Measurements from ENCODE around the gene ATP1B3. TPM values are rescaled to one million over a fixed set of nuclear protein-coding genes. Genes with fewer than 3 reads are reported as not detected.
"Not testable (repeated sequence)": the region's sequence is repeated elsewhere in the genome, so short reads cannot be mapped to it uniquely, and the experiment has no call there.

ATP1B3 gene
- total RNA-seq, 4 donors from 2014 or later: 120 to 161 (median 140) TPM

DNA sequence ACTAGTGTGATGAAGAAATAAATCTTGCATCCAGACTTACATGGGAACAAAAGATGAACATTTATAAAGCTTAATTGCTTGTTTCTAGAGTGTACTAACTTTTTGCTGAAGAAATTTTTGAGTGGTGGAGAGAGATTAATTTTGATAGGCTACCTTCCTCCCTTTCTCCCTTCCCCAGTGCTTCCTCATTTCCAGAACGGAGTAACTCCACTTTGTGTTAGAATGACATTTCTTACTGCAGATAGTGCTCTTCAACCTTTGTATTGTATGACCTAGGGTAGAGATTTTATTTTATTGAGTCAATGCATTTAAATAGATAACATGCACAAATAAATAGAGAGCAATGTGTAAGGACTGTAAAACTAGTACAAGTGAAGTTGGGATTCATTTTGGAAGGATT, 1.9 kb downstream of the ATP1B3 start:
- DNase-seq (ENCODE audit: low spot score in 2 of 2): no peak
- H3K4me3 ChIP-seq (ENCODE audit: low read depth, poor library complexity, severe bottlenecking): no peak overlapping the region
- TF ChIP-seq CTCF (IDR thresholded peaks at IDR 0.05) (no peak), POLR2A (IDR thresholded peaks at IDR 0.05) (no peak)
- WGBS, 2 donors: 28 to 30% methylated on average over 1 of the region's 1 CpG
- intact Hi-C loops (cut with DNase I; ENCODE audit: low total_unique reads): loop anchor here (10.0 kb wide), 1 partner anchor 144 kb away; the partner anchor contains the start of gene RNF7

- DNase-seq (ENCODE audit: low spot score in 2 of 2): no peak
- intact Hi-C loops (cut with DNase I; ENCODE audit: low total_unique reads): loop anchor here (10.0 kb wide), 1 partner anchor 144 kb away; the partner anchor contains the start of gene RNF7
- no peak overlapping the region for H3K4me3 ChIP-seq (ENCODE audit: low read depth, poor library complexity, severe bottlenecking)
- no peak for TF ChIP-seq CTCF (IDR thresholded peaks at IDR 0.05)
- TF ChIP-seq POLR2A (IDR thresholded peaks at IDR 0.05): no peak
- WGBS, 2 donors: 38 to 51% methylated on average over 2 of the region's 2 CpGs
Measured at GRCh38 chr3:141878817-141879216, 2.4 kb downstream of the ATP1B3 start.

DNA sequence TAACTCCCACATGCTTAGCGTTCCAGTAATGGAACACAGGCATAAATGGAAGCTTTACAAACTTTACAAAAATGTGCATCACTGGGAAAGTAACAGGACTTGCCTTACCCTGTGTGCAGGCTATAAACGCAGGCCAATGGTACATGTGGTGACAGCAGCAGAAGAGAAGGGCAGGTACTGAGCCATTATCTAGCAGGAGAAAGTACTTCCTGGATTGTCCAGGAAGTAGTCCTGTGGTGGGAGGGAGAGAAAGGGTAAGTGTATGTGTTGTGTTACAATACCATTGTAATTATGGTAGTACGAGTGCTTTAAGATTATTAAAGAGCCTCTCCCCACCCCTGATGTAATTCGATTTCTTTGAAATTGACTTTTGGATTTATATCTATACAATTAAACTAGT, 5.3 kb downstream of the ATP1B3 start:
- 58 to 68% methylated on average over 4 of the region's 4 CpGs for WGBS, 2 donors
- TF ChIP-seq POLR2A (IDR thresholded peaks at IDR 0.05) (no peak), CTCF (IDR thresholded peaks at IDR 0.05) (no peak)
- intact Hi-C loops (cut with DNase I; ENCODE audit: low total_unique reads): no loop called here
- no peak overlapping the region for H3K4me3 ChIP-seq (ENCODE audit: low read depth, poor library complexity, severe bottlenecking)
- DNase-seq (ENCODE audit: low spot score in 2 of 2): no peak

DNA sequence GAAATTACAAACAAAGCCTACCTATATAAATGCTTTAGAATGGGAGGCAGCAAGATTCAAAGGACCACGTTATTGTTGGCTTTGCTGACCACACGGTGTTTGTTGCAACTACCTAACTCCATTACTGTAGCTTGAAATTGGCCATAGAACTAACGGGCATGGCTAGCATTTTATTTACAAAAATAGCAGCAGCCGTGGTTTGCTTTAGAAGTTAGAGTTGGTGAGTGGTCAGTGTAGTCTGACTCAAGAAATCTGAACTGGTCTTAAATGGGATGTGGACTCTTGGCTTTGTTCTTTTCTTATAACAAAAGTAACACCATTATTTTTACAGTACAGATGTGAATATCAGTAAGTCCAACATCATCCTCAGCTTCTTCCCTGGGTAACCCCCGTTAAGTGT, 10.6 kb downstream of the ATP1B3 start:
- 65 to 74% methylated on average over 5 of the region's 5 CpGs for WGBS, 2 donors
- intact Hi-C loops (cut with DNase I; ENCODE audit: low total_unique reads): no loop called here
- no peak for DNase-seq (ENCODE audit: low spot score in 2 of 2)
- no peak overlapping the region for H3K4me3 ChIP-seq (ENCODE audit: low read depth, poor library complexity, severe bottlenecking)
- no peak for TF ChIP-seq CTCF (IDR thresholded peaks at IDR 0.05)
- TF ChIP-seq POLR2A (IDR thresholded peaks at IDR 0.05): no peak

DNA sequence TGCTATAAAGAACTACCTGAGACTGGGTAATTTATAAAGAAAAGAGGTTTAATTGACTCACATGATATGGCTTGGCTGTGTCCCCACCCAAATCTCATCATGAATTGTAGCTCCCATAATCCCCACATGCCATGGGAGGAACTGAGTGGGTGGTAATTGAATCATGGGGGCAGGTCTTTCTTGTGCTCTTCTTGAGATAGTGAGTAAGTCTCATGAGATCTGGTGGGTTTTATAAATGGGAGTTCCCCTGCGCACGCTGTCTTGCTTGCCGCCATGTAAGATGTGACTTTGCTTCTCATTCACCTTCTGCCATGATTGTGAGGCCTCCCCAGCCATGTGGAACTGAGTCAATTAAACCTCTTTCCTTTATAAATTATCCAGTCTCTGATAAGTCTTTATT, 12.1 kb downstream of the ATP1B3 start:
- 95 to 98% methylated on average over 3 of the region's 3 CpGs for WGBS, 2 donors
- intact Hi-C loops (cut with DNase I; ENCODE audit: low total_unique reads); H3K4me3 ChIP-seq (ENCODE audit: low read depth, poor library complexity, severe bottlenecking): not testable (repeated sequence)

GRCh38 chr3:141894524-141895176, 18.2 kb downstream of the ATP1B3 start:
- WGBS, 2 donors: 48 to 56% methylated on average over 5 of the region's 5 CpGs
- TF ChIP-seq CTCF (IDR thresholded peaks at IDR 0.05): no peak
- TF ChIP-seq POLR2A (IDR thresholded peaks at IDR 0.05): no peak
- intact Hi-C loops (cut with DNase I; ENCODE audit: low total_unique reads): no loop called here

More for the DNA sequence above, 12.1 kb downstream of the ATP1B3 start:
- not testable (repeated sequence) for DNase-seq (ENCODE audit: low spot score in 2 of 2)

More at GRCh38 chr3:141894524-141895176, 18.2 kb downstream of the ATP1B3 start:
- no peak for DNase-seq (ENCODE audit: low spot score in 2 of 2)
- H3K4me3 ChIP-seq (ENCODE audit: low read depth, poor library complexity, severe bottlenecking): no peak overlapping the region

Data from lower leg skin (tissue), 4 donors.